ENCODE results near the gene C12orf60.
"Not testable (repeated sequence)": the region's sequence is repeated elsewhere in the genome, so short reads cannot be mapped to it uniquely, and the experiment has no call there.

C12orf60 gene

DNA sequence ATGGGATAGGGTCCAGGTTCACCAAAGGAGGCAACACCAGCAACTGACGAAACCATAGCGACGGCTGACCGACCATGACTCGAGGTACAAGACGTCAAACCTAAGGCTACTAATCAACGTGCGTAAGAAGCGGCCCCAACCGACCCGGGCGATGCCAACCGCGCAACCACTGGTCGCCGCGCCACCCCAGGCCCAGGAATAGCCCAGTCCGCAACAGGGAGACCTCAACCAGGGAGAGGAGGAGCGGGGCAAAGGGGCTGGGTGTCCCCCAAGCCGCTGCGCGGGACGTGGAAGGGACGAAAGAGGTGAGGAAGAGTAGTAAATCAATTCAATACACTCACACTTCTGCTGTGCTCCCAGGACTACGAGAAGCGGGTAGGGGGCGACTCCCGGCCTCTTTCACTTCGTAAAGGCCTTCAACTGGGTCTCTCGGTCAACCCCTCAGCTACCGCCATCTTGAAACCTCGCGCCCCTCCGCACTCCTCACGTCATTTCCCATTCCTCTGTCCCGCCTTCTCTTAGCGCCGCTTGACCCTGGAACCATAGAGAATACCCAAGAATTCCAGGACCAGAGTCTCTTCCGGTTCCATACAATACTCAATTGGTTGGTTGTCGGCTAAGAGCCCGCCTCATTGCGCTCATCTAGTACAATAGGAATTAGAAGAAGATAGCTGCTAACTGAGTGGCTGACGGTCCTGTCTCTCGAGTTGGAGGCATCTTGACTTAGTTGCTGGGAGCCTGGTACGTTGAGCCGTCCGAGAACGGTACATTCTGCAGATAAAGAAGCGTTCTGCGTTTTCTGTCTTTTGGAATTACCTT lies at the start of gene C12orf60, which contains the start of gene WBP11:
C12orf60 (plus strand) TSS at position 660 of the 819 bp plus-strand sequence. CDS start 19,266 bp downstream, outside the sequence.
WBP11 (minus strand) TSS at position 468 of the 819 bp plus-strand sequence. CDS start 2,095 bp downstream, outside the sequence.
- DNase-seq (ENCODE audit: low read depth), result peak; percentile 100

DNA sequence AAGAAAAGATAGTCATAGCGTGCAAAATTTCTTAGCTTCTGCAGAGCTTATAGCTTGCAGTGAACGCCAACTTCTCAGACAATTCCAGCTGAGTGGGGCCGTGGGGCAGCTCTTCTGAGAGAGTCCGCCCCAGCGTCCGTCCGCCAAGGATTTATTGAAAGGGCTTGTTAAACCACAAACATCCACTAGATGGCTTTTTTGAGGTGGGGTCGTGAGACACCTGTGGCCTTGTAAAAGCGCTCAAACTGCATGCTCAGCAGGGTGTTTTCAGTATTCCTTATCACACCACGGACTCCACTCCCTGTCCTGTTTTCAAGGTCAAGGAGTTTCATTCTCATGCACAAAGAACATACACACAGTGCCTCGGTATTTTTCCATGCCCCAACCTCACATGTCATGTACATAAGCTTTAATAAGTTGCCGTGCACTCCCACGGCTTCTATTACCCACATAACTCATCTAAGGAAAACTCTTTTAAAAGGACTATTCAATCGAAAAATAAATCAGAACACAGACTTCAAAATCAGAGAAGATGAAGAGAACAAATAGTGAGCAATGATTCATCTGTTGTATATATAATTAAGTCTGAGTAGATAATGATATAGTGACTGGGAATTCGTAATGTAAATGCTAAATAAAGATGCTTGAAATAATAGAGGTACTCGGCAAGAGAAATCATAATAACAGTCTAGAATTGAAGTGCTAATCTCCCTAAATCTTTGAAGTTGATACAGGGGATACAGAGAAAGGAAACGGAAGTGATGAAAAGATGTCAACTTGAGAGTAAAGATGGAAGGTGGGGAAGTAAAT lies 46.9 kb upstream of the C12orf60 start:
- DNase-seq (ENCODE audit: low read depth), result peak; percentile 10

DNA sequence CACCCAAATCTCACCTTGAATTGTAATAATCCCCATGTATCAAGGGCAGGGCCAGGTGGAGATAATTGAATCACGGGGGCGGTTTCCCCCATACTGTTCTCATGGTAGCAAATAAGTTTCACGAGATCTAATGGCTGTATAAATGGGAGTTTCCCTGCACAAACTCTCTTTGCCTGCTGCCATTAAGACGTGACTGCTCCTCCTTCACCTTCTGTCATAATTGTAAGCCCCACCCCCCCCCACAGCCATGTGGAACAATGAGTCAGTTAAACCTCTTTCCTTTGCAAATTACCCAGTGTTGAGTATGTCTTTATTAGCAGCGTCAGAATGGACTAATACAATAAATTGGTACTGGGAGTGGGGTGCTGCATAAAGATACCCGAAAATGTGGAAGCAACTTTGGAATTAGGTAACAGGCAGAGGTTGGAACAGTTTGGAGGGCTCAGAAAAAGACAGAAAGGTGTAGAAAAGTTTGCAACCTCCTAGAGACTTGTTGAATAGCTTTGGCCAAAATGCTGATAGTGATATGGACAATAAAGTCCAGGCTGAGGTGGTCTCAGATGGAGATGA lies 43.7 kb upstream of the C12orf60 start:
- DNase-seq (ENCODE audit: low read depth), result not testable (repeated sequence)

GRCh38 chr12:14765398-14765797 lies 38.1 kb upstream of the C12orf60 start:
- DNase-seq (ENCODE audit: low read depth), result no peak

GRCh38 chr12:14766020-14766419 lies 37.5 kb upstream of the C12orf60 start:
- DNase-seq (ENCODE audit: low read depth), result not testable (repeated sequence)

DNA sequence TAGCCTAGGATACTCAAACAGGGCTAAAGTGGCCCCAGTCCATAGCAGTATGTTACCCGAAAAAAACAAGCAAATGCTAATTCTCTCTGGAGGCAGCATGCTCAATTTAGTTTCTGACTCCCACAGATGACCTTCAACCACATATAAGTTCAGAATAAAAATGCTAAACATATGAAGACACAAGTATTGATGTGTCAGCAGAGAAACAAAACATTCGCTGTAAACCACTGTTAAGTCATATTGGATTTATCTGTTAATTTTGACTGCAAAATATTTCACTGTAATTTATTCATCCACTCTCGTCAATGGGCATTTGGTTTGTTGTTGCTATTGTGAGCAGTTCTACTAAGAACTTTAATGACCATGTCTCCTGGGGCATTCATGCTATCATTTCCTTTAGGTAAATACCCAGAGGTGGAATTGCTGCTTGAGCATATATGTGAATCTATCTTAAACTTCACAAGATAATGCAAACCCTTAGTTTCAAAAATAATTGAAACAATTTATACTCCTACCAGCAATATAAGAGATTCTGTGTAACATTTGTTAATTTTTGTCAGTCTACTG lies 36.7 kb upstream of the C12orf60 start:
- DNase-seq (ENCODE audit: low read depth), result no peak

DNA sequence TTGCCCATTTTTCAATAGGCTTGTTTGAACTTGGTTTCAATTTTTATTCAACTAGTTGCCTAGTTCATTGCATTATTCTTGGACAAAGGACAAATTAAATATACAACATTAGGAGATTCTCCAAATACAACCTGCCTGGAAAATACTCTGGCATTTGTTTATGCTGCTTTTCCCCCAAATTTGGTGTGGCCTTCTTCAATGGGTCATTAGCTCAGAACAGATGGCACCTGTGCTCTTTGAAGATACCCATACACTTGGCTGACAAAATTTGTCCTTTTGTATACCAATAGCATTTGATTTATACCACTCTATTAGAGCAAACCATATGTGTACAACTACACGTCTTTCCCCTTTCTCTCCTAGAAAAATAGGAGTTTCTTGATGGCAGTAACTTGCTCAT lies 35.9 kb upstream of the C12orf60 start:
- DNase-seq (ENCODE audit: low read depth), result no peak

DNA sequence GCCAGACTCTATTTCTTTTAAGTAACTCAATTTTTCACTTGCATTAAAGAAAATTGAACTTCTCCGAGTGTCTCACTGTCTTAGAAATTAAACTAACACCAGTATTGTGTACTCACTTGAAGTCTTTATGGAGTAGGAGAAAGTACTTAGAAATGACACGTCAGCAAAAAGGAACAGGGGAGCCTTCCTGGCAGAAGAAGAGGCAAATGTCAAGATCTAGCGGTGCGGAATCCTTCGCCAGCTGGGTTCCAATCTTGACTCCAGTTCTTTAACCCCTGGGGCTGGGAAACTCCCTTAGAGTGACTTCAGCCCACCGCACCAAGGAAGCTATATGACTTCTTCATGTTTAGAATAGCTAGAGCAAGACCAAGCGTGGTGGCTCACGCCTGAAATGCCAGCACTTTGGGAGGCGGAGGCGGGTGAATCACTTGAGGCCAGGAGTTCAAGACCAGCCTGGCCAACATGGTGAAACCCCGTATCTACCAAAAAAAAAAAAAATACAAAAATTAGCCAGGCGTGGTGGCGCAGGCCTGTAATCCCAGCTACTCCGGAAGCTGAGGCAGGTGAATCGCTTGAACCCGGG lies 34.6 kb upstream of the C12orf60 start:
- peak; percentile 37 for DNase-seq (ENCODE audit: low read depth)

- peak; percentile 27 for DNase-seq (ENCODE audit: low read depth)
Measured at GRCh38 chr12:14769466-14769968, 34.0 kb upstream of the C12orf60 start.

DNA sequence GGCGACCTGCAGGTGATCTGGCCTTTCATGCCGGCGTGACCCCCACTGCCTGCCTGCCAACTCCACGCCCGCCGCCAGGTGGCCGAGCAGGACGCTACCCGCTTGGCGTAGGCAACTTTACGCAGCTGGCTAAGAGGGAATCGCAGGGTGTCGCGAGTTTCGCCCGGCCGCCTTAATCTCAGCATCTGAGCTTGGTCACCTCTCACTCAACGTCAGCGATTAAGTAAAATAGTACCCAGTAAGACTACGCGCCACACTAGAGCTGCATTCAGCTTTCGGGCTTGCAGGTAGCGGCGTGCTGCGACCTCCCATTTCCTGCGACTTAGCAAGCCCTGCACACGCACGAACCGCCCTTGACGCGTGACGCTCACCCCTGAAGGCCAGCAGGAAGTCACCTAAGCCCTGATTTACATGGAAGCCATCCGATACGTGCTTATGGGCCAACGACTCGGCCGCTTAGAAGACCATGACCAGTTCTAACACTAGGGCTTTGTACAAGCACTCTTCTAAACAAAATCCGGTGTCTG lies 33.4 kb upstream of the C12orf60 start:
- DNase-seq (ENCODE audit: low read depth), result peak; percentile 70

DNA sequence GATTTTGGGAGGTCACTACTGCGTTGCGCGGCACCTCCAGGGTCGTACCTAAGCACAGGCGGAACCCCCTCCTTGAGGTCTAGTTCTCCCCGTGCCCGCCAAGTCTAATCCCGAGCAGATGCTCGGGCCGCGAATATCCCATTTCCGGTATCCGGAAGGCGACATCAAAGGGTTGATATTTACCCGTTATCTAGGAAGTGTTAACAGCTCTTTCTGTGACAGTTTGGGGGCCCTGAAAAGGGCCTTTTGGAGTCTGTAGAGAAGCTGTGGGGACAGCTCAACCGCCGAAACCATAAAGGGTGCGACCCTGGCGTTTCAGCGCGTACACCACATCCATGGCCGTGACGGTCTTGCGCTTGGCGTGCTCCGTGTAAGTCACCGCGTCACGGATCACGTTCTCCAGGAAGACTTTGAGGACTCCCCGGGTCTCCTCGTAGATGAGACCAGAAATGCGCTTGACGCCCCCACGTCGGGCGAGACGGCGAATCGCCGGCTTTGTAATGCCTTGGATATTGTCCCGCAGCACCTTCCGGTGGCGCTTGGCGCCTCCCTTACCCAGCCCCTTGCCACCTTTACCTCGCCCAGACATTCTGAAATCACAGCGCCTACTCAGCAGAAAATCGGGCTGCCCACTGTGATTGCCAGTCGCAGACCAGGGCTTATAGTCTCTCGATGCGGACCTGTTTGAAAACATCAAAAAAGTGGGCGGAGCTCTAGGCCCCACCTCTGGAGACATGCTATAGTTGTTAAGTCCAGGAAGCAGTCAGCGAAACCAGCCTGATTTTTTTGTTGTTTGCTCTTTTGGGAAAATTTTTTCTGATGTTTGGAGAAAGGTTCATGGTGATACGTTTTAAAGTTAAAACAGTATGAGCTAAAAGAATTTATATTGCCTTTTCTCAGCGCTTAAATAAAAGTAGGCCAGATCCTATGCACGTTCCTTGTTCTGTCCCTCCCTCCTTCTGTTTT lies 32.7 kb upstream of the C12orf60 start:
- peak; percentile 92 for DNase-seq (ENCODE audit: low read depth)

- DNase-seq (ENCODE audit: low read depth), result no peak
Measured at GRCh38 chr12:14771651-14772137, 31.8 kb upstream of the C12orf60 start.

DNA sequence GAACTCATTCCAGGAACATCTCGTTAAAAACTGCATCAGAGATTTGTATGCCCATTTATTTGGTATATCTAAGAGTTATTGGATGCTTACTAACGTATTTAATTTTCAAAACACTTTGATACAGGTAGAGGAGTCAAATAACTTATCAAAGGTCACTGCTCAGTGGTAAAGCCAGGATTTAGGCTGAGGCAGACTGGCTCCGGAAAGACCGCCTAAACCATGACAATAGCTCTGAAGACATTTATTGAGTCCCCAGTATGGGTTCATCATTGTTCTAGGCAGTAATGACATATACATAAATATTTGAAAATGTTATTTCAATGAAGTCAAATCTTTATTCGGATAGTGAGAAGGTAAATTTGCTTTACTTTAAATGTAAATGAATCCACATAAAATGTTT lies 30.5 kb upstream of the C12orf60 start:
- DNase-seq (ENCODE audit: low read depth), result no peak

- DNase-seq (ENCODE audit: low read depth), result no peak
Measured at GRCh38 chr12:14773685-14774073, 29.8 kb upstream of the C12orf60 start.

GRCh38 chr12:14774074-14774905 lies 29.2 kb upstream of the C12orf60 start:
- DNase-seq (ENCODE audit: low read depth), result peak; percentile 97

GRCh38 chr12:14774906-14775635 lies 28.4 kb upstream of the C12orf60 start:
- peak; percentile 79 for DNase-seq (ENCODE audit: low read depth)

- peak; percentile 80 for DNase-seq (ENCODE audit: low read depth)
Measured at GRCh38 chr12:14775636-14775980, 27.9 kb upstream of the C12orf60 start.

GRCh38 chr12:14776236-14776961 lies 27.1 kb upstream of the C12orf60 start:
- DNase-seq (ENCODE audit: low read depth), result peak; percentile 38
